BJ (cell line): Measurements from ENCODE around the gene SEMA6D. TPM values are rescaled to one million over a fixed set of nuclear protein-coding genes. Genes with fewer than 3 reads are reported as not detected.

Experiments used
- CTCF ChIA-PET: fragments of 350-600 bp; formaldehyde crosslinking; extraction: SDS; loops from one replicate; lab custom pipeline; 2021; ENCODE audit warnings: antibody characterized with exemption, inconsistent platforms; lab: Yijun Ruan, JAX
- POLR2A ChIA-PET: fragments of 300-600 bp; sonication (Branson Sonifier 250); formaldehyde crosslinking; extraction: SDS; loops from one replicate; lab custom pipeline; 2021; ENCODE audit warnings: antibody characterized with exemption; lab: Charles Lee
- DNase-seq: peaks from one replicate; pipeline ENCODE4 v3.0.0-alpha.2; 2011; ENCODE audit warnings: low read depth
- H3K27me3 ChIP-seq: 2 replicates; pipeline ENCODE4 v1.6.0; 2011; ENCODE audit warnings: low read length; ENCODE audit not compliant: control insufficient read depth, insufficient read depth
- H3K36me3 ChIP-seq: 2 replicates; pipeline ENCODE4 v1.5.1; 2011; ENCODE audit warnings: low read length; ENCODE audit not compliant: control insufficient read depth, insufficient read depth
- H3K4me3 ChIP-seq: 2 replicates; pipeline ENCODE4 v1.5.1; 2011; ENCODE audit warnings: low read depth, mild to moderate bottlenecking, control low read depth, low read length
- polyA plus RNA-seq: library from polyadenylated mRNA; depleted of rRNA; stranded (reverse); fragments of >200 nt; gene quantifications from 2 replicates; pipeline ENCODE4 v1.2.3, GENCODE V29; 2011
- TF ChIP-seq, protein P1 (sequence below): IDR thresholded peaks from 2 replicates; pipeline ENCODE4 v1.5.1; 2011; ENCODE audit warnings: low read depth, mild to moderate bottlenecking, control low read depth, inconsistent platforms, low read length, moderate library complexity; ENCODE audit not compliant: insufficient read depth

SEMA6D gene
- polyA plus RNA-seq, 1 experiment: 1.1 TPM

DNA sequence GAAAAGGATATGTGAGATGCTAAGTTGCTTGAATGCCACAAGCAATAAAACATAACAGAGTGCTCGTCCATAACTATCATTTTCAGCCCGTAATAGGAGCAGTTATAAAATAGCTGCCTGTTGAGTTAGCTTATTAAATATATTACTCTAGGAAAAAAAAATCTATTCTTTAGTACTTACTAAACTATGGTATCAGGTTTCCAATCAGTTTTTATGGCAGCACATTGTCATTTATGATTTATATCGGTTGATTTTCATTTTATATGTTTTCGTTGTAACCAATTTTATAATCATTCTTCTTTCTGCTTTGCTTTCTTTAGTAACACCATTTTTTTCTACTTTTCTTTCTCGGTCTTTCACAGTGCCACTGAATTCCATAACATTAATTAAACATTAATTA lies 51.9 kb downstream of the SEMA6D start:
- H3K36me3 ChIP-seq: no peaks in the 10 kb centered on the region
- no peak for DNase-seq
- TF ChIP-seq, protein P1, sequence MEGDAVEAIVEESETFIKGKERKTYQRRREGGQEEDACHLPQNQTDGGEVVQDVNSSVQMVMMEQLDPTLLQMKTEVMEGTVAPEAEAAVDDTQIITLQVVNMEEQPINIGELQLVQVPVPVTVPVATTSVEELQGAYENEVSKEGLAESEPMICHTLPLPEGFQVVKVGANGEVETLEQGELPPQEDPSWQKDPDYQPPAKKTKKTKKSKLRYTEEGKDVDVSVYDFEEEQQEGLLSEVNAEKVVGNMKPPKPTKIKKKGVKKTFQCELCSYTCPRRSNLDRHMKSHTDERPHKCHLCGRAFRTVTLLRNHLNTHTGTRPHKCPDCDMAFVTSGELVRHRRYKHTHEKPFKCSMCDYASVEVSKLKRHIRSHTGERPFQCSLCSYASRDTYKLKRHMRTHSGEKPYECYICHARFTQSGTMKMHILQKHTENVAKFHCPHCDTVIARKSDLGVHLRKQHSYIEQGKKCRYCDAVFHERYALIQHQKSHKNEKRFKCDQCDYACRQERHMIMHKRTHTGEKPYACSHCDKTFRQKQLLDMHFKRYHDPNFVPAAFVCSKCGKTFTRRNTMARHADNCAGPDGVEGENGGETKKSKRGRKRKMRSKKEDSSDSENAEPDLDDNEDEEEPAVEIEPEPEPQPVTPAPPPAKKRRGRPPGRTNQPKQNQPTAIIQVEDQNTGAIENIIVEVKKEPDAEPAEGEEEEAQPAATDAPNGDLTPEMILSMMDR: no peak
- POLR2A ChIA-PET: interaction anchor here (0.6 kb wide), 1 partner anchor 108 kb away, joined by 3 read pairs; no protein-coding TSS in a partner anchor
- no peak overlapping the region for H3K4me3 ChIP-seq
- no peaks in the 10 kb centered on the region for H3K27me3 ChIP-seq
- CTCF ChIA-PET: no interaction called here

DNA sequence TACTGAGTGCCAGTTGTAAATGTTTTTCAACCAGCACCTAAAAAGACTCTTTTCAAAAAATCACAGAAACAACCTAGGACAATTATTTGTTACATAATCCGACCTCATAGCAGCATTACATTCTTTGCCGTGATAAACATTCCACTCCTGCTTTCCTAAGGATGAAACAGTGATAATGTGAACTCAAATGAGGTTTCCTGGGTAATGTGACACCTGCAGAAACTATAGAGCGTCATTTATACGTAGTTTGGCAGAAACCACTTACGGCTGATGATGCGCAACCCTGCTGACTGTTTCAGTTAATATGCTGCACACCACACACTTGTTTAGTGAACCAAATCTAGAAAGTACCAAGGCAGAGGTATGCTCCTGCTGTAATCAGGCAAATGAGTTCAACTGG lies 55.8 kb downstream of the SEMA6D start:
- CTCF ChIA-PET: no interaction called here

DNA sequence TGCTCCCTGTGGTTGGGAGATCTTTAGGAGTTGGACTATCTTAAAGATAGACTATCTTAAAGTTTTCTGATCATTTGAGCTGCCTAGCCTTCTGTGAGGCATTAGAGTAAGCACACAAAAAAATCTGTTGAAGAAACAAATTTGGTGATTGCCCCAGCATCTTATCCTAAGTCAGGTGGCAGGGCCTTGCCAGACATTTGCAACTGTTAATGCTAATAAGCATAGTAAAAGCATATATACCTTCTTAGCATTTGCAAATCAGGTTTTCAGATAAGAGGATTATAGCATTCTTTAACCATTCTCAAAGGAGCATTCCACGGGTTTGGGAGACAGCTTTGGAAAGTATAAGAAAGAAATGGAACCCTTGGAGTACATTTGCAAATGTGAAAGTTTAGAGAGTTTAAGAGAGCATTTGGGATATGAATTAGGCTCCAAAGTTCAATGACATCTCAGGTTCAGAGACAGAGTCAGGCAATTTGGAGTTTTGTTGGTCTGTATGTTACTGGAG lies 61.0 kb downstream of the SEMA6D start:
- no peaks in the 10 kb centered on the region for H3K36me3 ChIP-seq
- ChIA-PET CTCF (no interaction called here), POLR2A (no interaction called here)
- H3K27me3 ChIP-seq: no peaks in the 10 kb centered on the region
- DNase-seq: no peak
- TF ChIP-seq, protein P1: no peak
- H3K4me3 ChIP-seq: no peak overlapping the region

More for the DNA sequence above, 55.8 kb downstream of the SEMA6D start:
- TF ChIP-seq, protein P1: no peak
- Histone ChIP-seq H3K27me3 (no peaks in the 10 kb centered on the region), H3K36me3 (no peaks in the 10 kb centered on the region), H3K4me3 (no peak overlapping the region)
- DNase-seq: no peak
- POLR2A ChIA-PET: no interaction called here

- no peak for DNase-seq
- H3K36me3 ChIP-seq: no peaks in the 10 kb centered on the region
- POLR2A ChIA-PET: no interaction called here
- CTCF ChIA-PET: interaction anchor here (1.0 kb wide), 1 partner anchor 12 kb away, joined by 5 read pairs; no protein-coding TSS in a partner anchor
- no peaks in the 10 kb centered on the region for H3K27me3 ChIP-seq
- H3K4me3 ChIP-seq: no peak overlapping the region
- TF ChIP-seq, protein P1: no peak
These were observed 63.7 kb downstream of the SEMA6D start for GRCh38 chr15:47780971-47781370.

DNA sequence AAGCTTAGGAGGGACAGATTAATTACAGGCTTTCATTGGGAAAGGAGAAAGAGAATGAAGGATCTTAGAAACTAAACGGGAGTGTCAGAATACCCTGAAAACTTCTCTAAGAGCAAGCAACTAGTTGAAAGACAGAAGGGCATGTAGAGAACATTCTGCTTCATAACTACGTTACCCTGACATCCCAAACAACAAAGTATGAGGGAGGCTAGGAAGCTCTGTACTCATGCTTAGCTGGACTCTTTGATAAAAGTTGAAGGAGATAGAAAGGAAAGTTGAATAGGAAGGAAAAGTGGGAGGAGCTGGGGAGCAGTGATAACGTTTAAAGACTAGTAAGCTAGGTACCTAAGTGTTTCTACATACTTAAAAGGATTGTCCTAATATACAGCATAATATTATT lies 64.2 kb downstream of the SEMA6D start:
- TF ChIP-seq, protein P1: no peak
- CTCF ChIA-PET: no interaction called here
- POLR2A ChIA-PET: no interaction called here
- H3K36me3 ChIP-seq: no peaks in the 10 kb centered on the region
- no peak overlapping the region for H3K4me3 ChIP-seq
- no peak for DNase-seq
- no peaks in the 10 kb centered on the region for H3K27me3 ChIP-seq
